DND-41 (cell line): ENCODE data around the gene CEP41.

ENCODE experiments used
- EZH2 ChIP-seq: IDR thresholded peaks from 3 replicates; pipeline ENCODE4 v1.6.1; 2012; ENCODE audit warnings: borderline replicate concordance, low read depth, mild to moderate bottlenecking, moderate library complexity, low read length, inconsistent platforms; ENCODE audit not compliant: severe bottlenecking
- TF ChIP-seq, protein P1 (sequence below): IDR thresholded peaks from 2 replicates; pipeline ENCODE4 v1.5.1; 2012; ENCODE audit warnings: borderline replicate concordance, low read length, moderate library complexity, mild to moderate bottlenecking; ENCODE audit not compliant: poor library complexity, severe bottlenecking; ENCODE audit errors: extremely low read depth

DNA sequence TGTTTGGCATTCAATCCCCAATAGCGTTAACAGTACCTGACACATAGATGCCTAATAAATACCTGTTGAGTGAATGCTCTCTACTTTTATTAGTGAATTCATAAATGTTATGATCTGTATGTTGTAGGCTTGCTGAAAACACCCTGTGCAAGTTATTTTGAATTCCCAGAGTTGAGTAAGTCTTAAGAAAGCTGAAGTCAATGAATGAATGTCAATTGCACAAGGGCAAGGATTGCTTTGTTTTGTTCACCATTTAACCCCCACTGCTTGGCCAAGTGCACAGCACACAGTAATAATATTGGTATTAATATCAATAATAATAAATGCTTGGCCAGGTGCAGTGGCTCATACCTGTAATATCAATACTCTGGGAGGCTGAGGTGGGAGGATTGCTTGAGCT, 50.3 kb downstream of the CEP41 start:
- TF ChIP-seq, protein P1, sequence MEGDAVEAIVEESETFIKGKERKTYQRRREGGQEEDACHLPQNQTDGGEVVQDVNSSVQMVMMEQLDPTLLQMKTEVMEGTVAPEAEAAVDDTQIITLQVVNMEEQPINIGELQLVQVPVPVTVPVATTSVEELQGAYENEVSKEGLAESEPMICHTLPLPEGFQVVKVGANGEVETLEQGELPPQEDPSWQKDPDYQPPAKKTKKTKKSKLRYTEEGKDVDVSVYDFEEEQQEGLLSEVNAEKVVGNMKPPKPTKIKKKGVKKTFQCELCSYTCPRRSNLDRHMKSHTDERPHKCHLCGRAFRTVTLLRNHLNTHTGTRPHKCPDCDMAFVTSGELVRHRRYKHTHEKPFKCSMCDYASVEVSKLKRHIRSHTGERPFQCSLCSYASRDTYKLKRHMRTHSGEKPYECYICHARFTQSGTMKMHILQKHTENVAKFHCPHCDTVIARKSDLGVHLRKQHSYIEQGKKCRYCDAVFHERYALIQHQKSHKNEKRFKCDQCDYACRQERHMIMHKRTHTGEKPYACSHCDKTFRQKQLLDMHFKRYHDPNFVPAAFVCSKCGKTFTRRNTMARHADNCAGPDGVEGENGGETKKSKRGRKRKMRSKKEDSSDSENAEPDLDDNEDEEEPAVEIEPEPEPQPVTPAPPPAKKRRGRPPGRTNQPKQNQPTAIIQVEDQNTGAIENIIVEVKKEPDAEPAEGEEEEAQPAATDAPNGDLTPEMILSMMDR: no peak
- no peak for TF ChIP-seq EZH2
